Neuronal stem cell (in vitro differentiated cells): ENCODE data around the gene CNTD1.

Experiments
- DNase-seq: peaks from one replicate; pipeline ENCODE4 v3.0.0-alpha.2; 2013; ENCODE audit warnings: low spot score
- H2AFZ ChIP-seq: one replicate; pipeline ENCODE4 v1.6.1; 2013; ENCODE audit warnings: mild to moderate bottlenecking, low read length, inconsistent platforms
- H2AK5ac ChIP-seq: 2 replicates; pipeline ENCODE4 v1.6.1; 2013; ENCODE audit warnings: low read depth, mild to moderate bottlenecking, inconsistent platforms, low read length, moderate library complexity, mixed read lengths
- H2BK120ac ChIP-seq: 2 replicates; pipeline ENCODE4 v1.6.1; 2013; ENCODE audit warnings: low read depth, mild to moderate bottlenecking, inconsistent platforms, low read length, moderate library complexity, mixed read lengths
- H2BK12ac ChIP-seq: one replicate; pipeline ENCODE4 v1.6.1; 2013; ENCODE audit warnings: low read length, inconsistent platforms
- H2BK15ac ChIP-seq: 2 replicates; pipeline ENCODE4 v1.6.1; 2013; ENCODE audit warnings: mild to moderate bottlenecking, low read length, inconsistent platforms, mixed read lengths
- H2BK5ac ChIP-seq: one replicate; pipeline ENCODE4 v1.6.1; 2013; ENCODE audit warnings: inconsistent platforms, mild to moderate bottlenecking, low read length, moderate library complexity
- H3K14ac ChIP-seq: one replicate; pipeline ENCODE4 v1.6.1; 2013; ENCODE audit warnings: low read length, inconsistent platforms
- H3K18ac ChIP-seq: 2 replicates; pipeline ENCODE4 v1.6.1; 2013; ENCODE audit warnings: low read length, inconsistent platforms
- H3K23ac ChIP-seq: 2 replicates; pipeline ENCODE4 v1.6.1; 2013; ENCODE audit warnings: low read depth, mild to moderate bottlenecking, mixed read lengths, low read length, inconsistent platforms; ENCODE audit not compliant: poor library complexity
- H3K27ac ChIP-seq: replicated peaks from 3 replicates; pipeline ENCODE4 v1.5.1; 2013; ENCODE audit warnings: low read length, inconsistent platforms
- H3K27me3 ChIP-seq, 3 experiments: 2 replicates each; pipeline ENCODE4 v1.6.1; 2013; ENCODE audit warnings: low read length in 3 of 3, mild to moderate bottlenecking in 2 of 3, inconsistent platforms in 1 of 3, low read depth in 1 of 3, mixed read lengths in 1 of 3, moderate library complexity in 1 of 3; ENCODE audit not compliant: control insufficient read depth in 3 of 3, insufficient read depth in 3 of 3
- H3K36me3 ChIP-seq, 2 donors: replicated peaks in 1 of 2; 2 replicates each; pipeline ENCODE4 v1.6.1; 2013; ENCODE audit warnings: low read length in 2 of 2; ENCODE audit not compliant: control insufficient read depth in 2 of 2, insufficient read depth in 2 of 2
- H3K4ac ChIP-seq: 2 replicates; pipeline ENCODE4 v1.6.1; 2013; ENCODE audit warnings: inconsistent platforms, mild to moderate bottlenecking, low read length, moderate library complexity
- H3K4me1 ChIP-seq, 2 donors: 1 replicate in 1 of 2; 2 replicates in 1 of 2; pipeline ENCODE4 v1.6.1; 2013; ENCODE audit warnings: low read length in 2 of 2, low read depth in 1 of 2; ENCODE audit not compliant: control insufficient read depth in 2 of 2, insufficient read depth in 1 of 2
- H3K4me2 ChIP-seq: one replicate; pipeline ENCODE4 v1.6.1; 2013; ENCODE audit warnings: mild to moderate bottlenecking, low read length, inconsistent platforms; ENCODE audit not compliant: insufficient read depth, poor library complexity, severe bottlenecking
- H3K4me3 ChIP-seq, 2 donors: 2 replicates each; pipeline ENCODE4 v1.5.1; 2013; ENCODE audit warnings: low read length in 2 of 2, mild to moderate bottlenecking in 2 of 2, inconsistent platforms in 1 of 2, moderate library complexity in 1 of 2
- H3K79me1 ChIP-seq: one replicate; pipeline ENCODE4 v1.6.1; 2013; ENCODE audit warnings: low read depth, mild to moderate bottlenecking, inconsistent platforms, low read length, moderate library complexity
- H3K9ac ChIP-seq: one replicate; pipeline ENCODE4 v1.6.1; 2013; ENCODE audit warnings: mild to moderate bottlenecking, low read depth, low read length, inconsistent platforms; ENCODE audit not compliant: poor library complexity
- H3K9me3 ChIP-seq, 2 donors: replicated peaks in 1 of 2; 2 replicates each; pipeline versions ENCODE3 to v1.6.1; 2013; ENCODE audit warnings: low read length in 2 of 2, mild to moderate bottlenecking in 2 of 2, inconsistent platforms in 1 of 2, low read depth in 1 of 2, mixed read lengths in 1 of 2, moderate library complexity in 1 of 2; ENCODE audit not compliant: control insufficient read depth in 2 of 2, insufficient read depth in 1 of 2
- H4K8ac ChIP-seq: one replicate; pipeline ENCODE4 v1.6.1; 2013; ENCODE audit warnings: low read depth, mild to moderate bottlenecking, inconsistent platforms, low read length, moderate library complexity
- H4K91ac ChIP-seq: one replicate; pipeline ENCODE4 v1.6.1; 2013; ENCODE audit warnings: low read length, low read depth, mild to moderate bottlenecking, inconsistent platforms; ENCODE audit not compliant: poor library complexity
- WGBS, 2 donors: extraction: QIAGEN DNeasy Blood & Tissue Kit; methylation state at CpG; one replicate each; pipeline ENCODE4 v1.1.7; 2013; ENCODE audit warnings: missing lambda C conversion rate in 2 of 2, mixed read lengths in 1 of 2; ENCODE audit not compliant: insufficient read length in 2 of 2, insufficient replicate concordance in 1 of 2; ENCODE audit errors: extremely low coverage in 2 of 2; 5-methylcytosine and 5-hydroxymethylcytosine counted together

The CNTD1 gene

GRCh38 chr17:42775534-42776098, 23.0 kb upstream of the CNTD1 start:
- H3K18ac ChIP-seq = no peak overlapping the region
- no peak overlapping the region for H3K23ac ChIP-seq
- H3K4me2 ChIP-seq = no peak overlapping the region
- H4K91ac ChIP-seq = no peak overlapping the region
- H2BK15ac ChIP-seq = no peak overlapping the region
- no peak overlapping the region for H2AK5ac ChIP-seq
- no peak overlapping the region for H3K27ac ChIP-seq
- no peak overlapping the region for H2BK5ac ChIP-seq
- peaks cover 0 to under 1% (median 0%) of the 10 kb centered on the region in 3 experiments for H3K27me3 ChIP-seq
- H2AFZ ChIP-seq = no peak overlapping the region
- no peak overlapping the region for H3K14ac ChIP-seq
- H3K9ac ChIP-seq = no peak overlapping the region
- H3K36me3 ChIP-seq = peaks cover 19 to 57% of the 10 kb centered on the region in 2 donors
- WGBS, 2 donors = no CpG with 5 or more reads among the region's 3 CpGs
- H3K9me3 ChIP-seq = no peaks in the 10 kb centered on the region
- no peak overlapping the region for H3K4me3 ChIP-seq
- no peak overlapping the region for H2BK120ac ChIP-seq
- H3K4me1 ChIP-seq = peaks cover 7 to 8% of the 10 kb centered on the region in 2 donors
- H3K4ac ChIP-seq = no peak overlapping the region
- DNase-seq = no peak
- H4K8ac ChIP-seq = no peak overlapping the region
- H3K79me1 ChIP-seq = peaks cover 4% of the 10 kb centered on the region
- H2BK12ac ChIP-seq = no peak overlapping the region

DNA sequence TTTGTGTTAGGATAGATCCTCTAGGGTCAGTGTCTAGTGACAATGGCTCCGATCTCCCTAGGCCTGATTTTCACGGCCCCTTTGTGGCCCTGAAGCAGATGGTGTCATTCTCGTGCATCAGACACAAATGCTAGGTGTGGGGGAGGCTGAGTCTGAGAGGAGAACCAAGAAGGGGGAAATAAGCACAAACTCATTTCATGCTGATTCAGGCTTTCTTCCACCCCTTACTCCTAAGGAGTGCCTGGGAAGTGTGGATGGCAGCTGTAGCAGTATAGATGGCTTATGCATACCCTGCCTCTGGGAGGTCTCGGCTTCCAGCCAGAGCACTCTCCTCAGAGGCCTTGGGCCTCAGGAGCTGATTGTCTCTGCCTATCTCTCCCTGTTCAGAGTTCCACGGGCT, 20.1 kb upstream of the CNTD1 start:
- no peak overlapping the region for H2BK120ac ChIP-seq
- peaks cover 1% of the 10 kb centered on the region for H3K79me1 ChIP-seq
- H3K36me3 ChIP-seq = peaks cover 19 to 57% of the 10 kb centered on the region in 2 donors
- no peak overlapping the region for H3K4me2 ChIP-seq
- DNase-seq = no peak
- WGBS, 2 donors = no CpG with 5 or more reads among the region's 5 CpGs
- H4K91ac ChIP-seq = no peak overlapping the region
- H3K27me3 ChIP-seq = peaks cover 0 to 23% (median 8%) of the 10 kb centered on the region in 3 experiments
- no peak overlapping the region for H2BK5ac ChIP-seq
- no peak overlapping the region for H2AK5ac ChIP-seq
- no peak overlapping the region for H2BK12ac ChIP-seq
- no peak overlapping the region for H3K14ac ChIP-seq
- no peak overlapping the region for H3K18ac ChIP-seq
- H3K9me3 ChIP-seq = no peaks in the 10 kb centered on the region
- no peak overlapping the region for H3K9ac ChIP-seq
- H3K4me1 ChIP-seq = peaks cover 4 to 12% of the 10 kb centered on the region in 2 donors
- H2BK15ac ChIP-seq = no peak overlapping the region
- H4K8ac ChIP-seq = no peak overlapping the region
- no peak overlapping the region for H2AFZ ChIP-seq
- no peak overlapping the region for H3K23ac ChIP-seq
- H3K4ac ChIP-seq = no peak overlapping the region
- H3K27ac ChIP-seq = no peak overlapping the region
- H3K4me3 ChIP-seq = no peak overlapping the region

DNA sequence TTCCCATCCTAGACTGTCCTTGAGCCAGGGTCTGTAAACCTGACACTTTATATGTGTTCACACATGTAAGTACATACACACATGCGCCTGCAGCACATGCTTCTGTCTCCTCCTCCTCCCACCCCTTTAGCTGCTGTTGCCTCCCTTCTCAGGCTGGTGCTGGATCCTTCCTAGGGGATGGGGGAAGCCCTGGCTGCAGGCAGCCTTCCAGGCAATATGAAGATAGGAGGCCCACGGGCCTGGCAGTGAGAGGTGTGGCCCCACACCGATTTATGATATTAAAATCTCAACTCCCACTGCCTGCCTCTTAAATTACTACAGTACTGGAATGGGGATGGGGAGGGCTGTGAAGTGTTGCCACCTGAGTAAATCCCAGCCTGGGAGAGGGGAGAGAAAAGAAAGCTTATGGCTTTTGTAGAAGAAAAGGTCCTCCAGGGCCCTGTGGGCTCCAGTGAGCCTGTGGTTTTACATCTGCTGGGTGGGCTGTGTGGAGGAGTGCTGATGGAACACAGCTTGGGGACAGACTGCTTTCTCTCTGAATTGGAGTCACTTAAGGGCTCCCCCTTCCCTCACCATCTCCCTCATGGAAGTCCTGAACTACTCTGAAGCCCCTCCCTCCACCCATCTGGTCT, 19.2 kb upstream of the CNTD1 start:
- Histone ChIP-seq H3K4me1 (peaks cover 0 to 9% of the 10 kb centered on the region in 2 donors), H3K18ac (no peak overlapping the region), H3K4me3 (peak overlapping the region in 1 of 2 donors; percentile 37), H3K23ac (no peak overlapping the region), H3K14ac (no peak overlapping the region), H3K4ac (no peak overlapping the region), H2BK12ac (no peak overlapping the region), H3K9me3 (no peaks in the 10 kb centered on the region), H3K9ac (no peak overlapping the region), H2AK5ac (no peak overlapping the region), H3K79me1 (no peaks in the 10 kb centered on the region), H2BK15ac (no peak overlapping the region), H2AFZ (no peak overlapping the region), H2BK5ac (no peak overlapping the region), H3K27me3 (peaks cover 0 to 23% (median 8%) of the 10 kb centered on the region in 3 experiments), H3K4me2 (no peak overlapping the region), H3K36me3 (peaks cover 19 to 55% of the 10 kb centered on the region in 2 donors), H2BK120ac (no peak overlapping the region), H4K91ac (no peak overlapping the region), H3K27ac (no peak overlapping the region), H4K8ac (no peak overlapping the region)
- DNase-seq = no peak
- no CpG with 5 or more reads among the region's 3 CpGs for WGBS, 2 donors

DNA sequence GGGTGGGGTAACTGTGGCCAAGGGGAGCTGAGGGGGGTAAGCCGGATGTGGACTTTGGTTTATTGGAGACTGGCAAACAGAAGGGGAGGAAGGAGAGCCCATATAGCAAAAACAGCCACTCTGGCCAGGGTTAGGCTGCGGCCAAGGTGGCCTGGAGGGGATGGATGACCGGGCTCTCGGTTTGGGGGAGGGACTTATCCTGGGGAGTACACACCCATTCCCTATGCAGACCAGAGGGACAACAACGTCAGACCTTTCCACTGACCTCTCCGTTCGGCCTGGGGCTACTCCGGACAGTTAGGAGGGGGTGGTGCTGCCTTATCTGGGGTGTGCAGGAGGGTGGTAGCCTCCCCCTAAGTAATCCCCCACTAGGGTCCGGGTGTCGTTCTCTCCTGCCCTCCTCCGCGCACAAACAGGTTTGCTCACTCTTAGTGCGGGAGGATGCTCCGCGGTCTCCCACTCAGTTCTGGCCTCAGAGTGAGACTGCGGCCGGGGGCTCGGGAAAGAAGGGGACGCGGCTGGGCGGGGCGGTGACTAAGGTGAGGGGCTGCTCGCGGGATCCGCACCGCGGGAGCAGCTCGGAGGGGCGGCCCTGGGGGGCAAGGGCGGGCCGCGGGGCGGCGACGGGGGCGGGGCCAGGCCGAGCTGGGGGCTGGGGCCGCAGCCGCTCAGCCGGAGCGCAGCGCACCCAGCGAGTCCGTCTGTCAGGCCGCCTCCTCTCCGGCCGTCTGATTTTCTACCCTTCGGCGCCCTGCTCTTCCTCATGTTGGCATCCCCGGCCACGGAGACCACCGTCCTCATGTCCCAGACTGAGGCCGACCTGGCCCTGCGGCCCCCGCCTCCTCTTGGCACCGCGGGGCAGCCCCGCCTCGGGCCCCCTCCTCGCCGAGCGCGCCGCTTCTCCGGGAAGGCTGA, 18.5 kb upstream of the CNTD1 start, which contains the start of gene WNK4:
Gene WNK4, plus strand, starts transcription at position 675 of the 915 bp plus-strand sequence. Its CDS starts 89 bp downstream, at position 764.
- peak within 1 kb of the TSS; percentile 42 for H2BK5ac ChIP-seq

More for the DNA sequence above, 18.5 kb upstream of the CNTD1 start, which contains the start of gene WNK4:
- peak within 1 kb of the TSS; percentile 89 for H2BK15ac ChIP-seq
- H4K91ac ChIP-seq = no peak within 1 kb of the TSS
- peak within 1 kb of the TSS; percentile 65 for H3K9ac ChIP-seq
- no peak within 1 kb of the TSS for H3K27ac ChIP-seq
- H3K18ac ChIP-seq = peak within 1 kb of the TSS; percentile 96
- DNase-seq = peak; percentile 42
- WGBS, 2 donors = no CpG with 5 or more reads among the region's 65 CpGs
- no peak within 1 kb of the TSS for H2BK120ac ChIP-seq
- no peak within 1 kb of the TSS for H2AFZ ChIP-seq
- peaks cover 0 to 9% of the 10 kb centered on the region in 2 donors for H3K4me1 ChIP-seq
- H3K4ac ChIP-seq = peak within 1 kb of the TSS; percentile 23
- H2BK12ac ChIP-seq = no peak within 1 kb of the TSS
- H3K4me2 ChIP-seq = peak within 1 kb of the TSS; percentile 89
- no peaks in the 10 kb centered on the region for H3K9me3 ChIP-seq
- H3K4me3 ChIP-seq = peak within 1 kb of the TSS in 1 of 2 donors; percentile 79
- H3K14ac ChIP-seq = peak within 1 kb of the TSS; percentile 94
- H4K8ac ChIP-seq = no peak within 1 kb of the TSS
- peak within 1 kb of the TSS; percentile 90 for H3K23ac ChIP-seq
- H3K36me3 ChIP-seq = peaks cover 19 to 48% of the 10 kb centered on the region in 2 donors
- H2AK5ac ChIP-seq = no peak within 1 kb of the TSS
- H3K27me3 ChIP-seq = peaks cover 0 to 25% (median 8%) of the 10 kb centered on the region in 3 experiments
- no peaks in the 10 kb centered on the region for H3K79me1 ChIP-seq
